ENCODE measurements around the gene CST3. TPM values are rescaled to one million over a fixed set of nuclear protein-coding genes. Genes with fewer than 3 reads are reported as not detected.
"Not testable (repeated sequence)": the region's sequence is repeated elsewhere in the genome, so short reads cannot be mapped to it uniquely, and the experiment has no call there.

CST3 gene
- total RNA-seq, 1 experiment from 2014 or later = 777 TPM

- no peaks in the 10 kb centered on the region for H3K36me3 ChIP-seq (ENCODE audit: control insufficient read depth, insufficient read depth, low read length)
- BruUV-seq (replicated peaks) = no TSS peak
- H3K9me3 Mint-ChIP-seq (ENCODE audit: unreplicated experiment) = no peaks in the 10 kb centered on the region
- H3K4me3 ChIP-seq (ENCODE audit: low read depth, low read length) = no peak overlapping the region
- peaks cover 18% of the 10 kb centered on the region for H3K4me1 ChIP-seq
- intact Hi-C loops (cut with micrococcal nuclease; ENCODE audit: unreplicated experiment) = no loop called here
- H3K27ac Mint-ChIP-seq (ENCODE audit: unreplicated experiment) = no peak overlapping the region
- no peaks in the 10 kb centered on the region for H3K27me3 Mint-ChIP-seq (ENCODE audit: insufficient read depth, unreplicated experiment)
- TF ChIP-seq, protein P1, sequence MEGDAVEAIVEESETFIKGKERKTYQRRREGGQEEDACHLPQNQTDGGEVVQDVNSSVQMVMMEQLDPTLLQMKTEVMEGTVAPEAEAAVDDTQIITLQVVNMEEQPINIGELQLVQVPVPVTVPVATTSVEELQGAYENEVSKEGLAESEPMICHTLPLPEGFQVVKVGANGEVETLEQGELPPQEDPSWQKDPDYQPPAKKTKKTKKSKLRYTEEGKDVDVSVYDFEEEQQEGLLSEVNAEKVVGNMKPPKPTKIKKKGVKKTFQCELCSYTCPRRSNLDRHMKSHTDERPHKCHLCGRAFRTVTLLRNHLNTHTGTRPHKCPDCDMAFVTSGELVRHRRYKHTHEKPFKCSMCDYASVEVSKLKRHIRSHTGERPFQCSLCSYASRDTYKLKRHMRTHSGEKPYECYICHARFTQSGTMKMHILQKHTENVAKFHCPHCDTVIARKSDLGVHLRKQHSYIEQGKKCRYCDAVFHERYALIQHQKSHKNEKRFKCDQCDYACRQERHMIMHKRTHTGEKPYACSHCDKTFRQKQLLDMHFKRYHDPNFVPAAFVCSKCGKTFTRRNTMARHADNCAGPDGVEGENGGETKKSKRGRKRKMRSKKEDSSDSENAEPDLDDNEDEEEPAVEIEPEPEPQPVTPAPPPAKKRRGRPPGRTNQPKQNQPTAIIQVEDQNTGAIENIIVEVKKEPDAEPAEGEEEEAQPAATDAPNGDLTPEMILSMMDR (IDR thresholded peaks at IDR 0.05; ENCODE audit: insufficient read depth in 1 of 2, low read depth in 1 of 2, low read length in 1 of 2, severe bottlenecking in 1 of 2, unreplicated experiment in 1 of 2) = no peak
- no peak for DNase-seq
- peaks cover 3% of the 10 kb centered on the region for H3K36me3 Mint-ChIP-seq (ENCODE audit: insufficient read depth, unreplicated experiment)
- H3K9me3 ChIP-seq = no peaks in the 10 kb centered on the region
- ChIA-PET POLR2A (no interaction called here), CTCF (no interaction called here)
- H3K4me3 Mint-ChIP-seq (ENCODE audit: unreplicated experiment) = no peak overlapping the region
- H3K27me3 ChIP-seq (replicated peaks; ENCODE audit: control insufficient read depth, insufficient read depth, low read length) = no peaks in the 10 kb centered on the region
- peaks cover 25% of the 10 kb centered on the region for H3K4me1 Mint-ChIP-seq (ENCODE audit: low read depth, unreplicated experiment)
Measured at GRCh38 chr20:23623666-23624323, 14.0 kb downstream of the CST3 start.

DNA sequence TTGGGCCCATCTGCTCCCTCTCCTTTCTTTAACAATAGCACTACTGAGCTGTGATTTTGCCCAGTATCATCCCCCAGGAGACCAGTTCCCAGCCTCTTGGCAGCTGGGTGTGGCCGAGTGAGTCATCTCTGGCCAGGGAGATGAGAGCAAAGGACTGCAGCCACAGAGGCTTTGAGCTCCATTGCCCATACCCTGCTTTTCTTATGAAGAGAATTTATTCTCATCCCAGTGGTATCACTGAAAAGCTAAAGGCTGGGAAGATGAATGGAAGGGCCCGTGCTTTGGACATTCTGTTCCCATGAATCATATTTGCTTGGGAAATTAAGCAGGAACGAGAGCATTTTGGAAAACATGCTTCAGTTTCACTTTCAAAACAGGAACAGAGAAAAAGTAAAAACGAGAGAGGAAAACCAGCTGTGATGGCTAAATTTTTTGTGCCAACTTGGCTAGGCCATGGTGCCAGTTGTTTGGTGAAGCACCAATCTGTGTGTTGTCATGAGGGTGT is 14.9 kb downstream of the CST3 start:
- Histone ChIP-seq H3K4me1 (peaks cover 17% of the 10 kb centered on the region), H3K9me3 (no peaks in the 10 kb centered on the region), H3K27me3 (replicated peaks; ENCODE audit: control insufficient read depth, insufficient read depth, low read length) (no peaks in the 10 kb centered on the region), H3K4me3 (ENCODE audit: low read depth, low read length) (no peak overlapping the region), H3K36me3 (ENCODE audit: control insufficient read depth, insufficient read depth, low read length) (no peaks in the 10 kb centered on the region)
- Mint-ChIP-seq H3K27ac (ENCODE audit: unreplicated experiment) (peak overlapping the region; percentile 58), H3K27me3 (ENCODE audit: insufficient read depth, unreplicated experiment) (no peaks in the 10 kb centered on the region), H3K36me3 (ENCODE audit: insufficient read depth, unreplicated experiment) (no peaks in the 10 kb centered on the region), H3K4me3 (ENCODE audit: unreplicated experiment) (peak overlapping the region; percentile 58), H3K4me1 (ENCODE audit: low read depth, unreplicated experiment) (peaks cover 25% of the 10 kb centered on the region), H3K9me3 (ENCODE audit: unreplicated experiment) (no peaks in the 10 kb centered on the region)
- intact Hi-C loops (cut with micrococcal nuclease; ENCODE audit: unreplicated experiment) = no loop called here
- CTCF ChIA-PET = interaction anchor here (0.6 to 1.0 kb wide), 2 partner anchors 16 to 272 kb away, joined by 3 to 4 read pairs; no protein-coding TSS in a partner anchor
- POLR2A ChIA-PET = no interaction called here
- no TSS peak for BruUV-seq (replicated peaks)
- TF ChIP-seq, protein P1 (IDR thresholded peaks at IDR 0.05; ENCODE audit: insufficient read depth in 1 of 2, low read depth in 1 of 2, low read length in 1 of 2, severe bottlenecking in 1 of 2, unreplicated experiment in 1 of 2) = no peak
- no peak for DNase-seq

DNA sequence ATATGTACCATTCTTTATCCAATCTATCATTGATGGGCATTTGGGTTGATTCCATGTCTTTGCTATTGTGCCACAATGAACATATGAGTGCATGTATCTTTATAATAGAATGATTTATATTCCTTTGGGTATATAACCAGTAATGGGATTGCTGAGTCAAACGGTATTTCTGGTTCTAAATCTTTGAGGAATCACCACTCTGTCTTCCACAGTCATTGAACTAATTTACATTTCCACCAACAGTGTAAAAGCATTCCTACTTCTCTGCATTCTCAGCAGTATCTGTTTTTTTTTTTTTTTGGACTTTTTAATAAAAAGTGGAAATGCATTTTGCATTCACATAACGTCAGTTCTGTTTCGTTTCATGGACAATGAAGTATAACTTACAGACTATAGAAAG is 15.4 kb downstream of the CST3 start:
- H3K36me3 Mint-ChIP-seq (ENCODE audit: insufficient read depth, unreplicated experiment); H3K36me3 ChIP-seq (ENCODE audit: control insufficient read depth, insufficient read depth, low read length); H3K4me3 Mint-ChIP-seq (ENCODE audit: unreplicated experiment); H3K9me3 Mint-ChIP-seq (ENCODE audit: unreplicated experiment); H3K27me3 ChIP-seq (replicated peaks; ENCODE audit: control insufficient read depth, insufficient read depth, low read length); POLR2A ChIA-PET; BruUV-seq (replicated peaks); H3K4me3 ChIP-seq (ENCODE audit: low read depth, low read length); H3K9me3 ChIP-seq; intact Hi-C loops (cut with micrococcal nuclease; ENCODE audit: unreplicated experiment); DNase-seq; H3K27me3 Mint-ChIP-seq (ENCODE audit: insufficient read depth, unreplicated experiment); H3K27ac Mint-ChIP-seq (ENCODE audit: unreplicated experiment): not testable (repeated sequence)
- peaks cover 17% of the 10 kb centered on the region for H3K4me1 ChIP-seq
- CTCF ChIA-PET = interaction anchor here (0.6 to 1.0 kb wide), 2 partner anchors 15 to 271 kb away, joined by 3 to 4 read pairs; no protein-coding TSS in a partner anchor
- peaks cover 25% of the 10 kb centered on the region for H3K4me1 Mint-ChIP-seq (ENCODE audit: low read depth, unreplicated experiment)

DNA sequence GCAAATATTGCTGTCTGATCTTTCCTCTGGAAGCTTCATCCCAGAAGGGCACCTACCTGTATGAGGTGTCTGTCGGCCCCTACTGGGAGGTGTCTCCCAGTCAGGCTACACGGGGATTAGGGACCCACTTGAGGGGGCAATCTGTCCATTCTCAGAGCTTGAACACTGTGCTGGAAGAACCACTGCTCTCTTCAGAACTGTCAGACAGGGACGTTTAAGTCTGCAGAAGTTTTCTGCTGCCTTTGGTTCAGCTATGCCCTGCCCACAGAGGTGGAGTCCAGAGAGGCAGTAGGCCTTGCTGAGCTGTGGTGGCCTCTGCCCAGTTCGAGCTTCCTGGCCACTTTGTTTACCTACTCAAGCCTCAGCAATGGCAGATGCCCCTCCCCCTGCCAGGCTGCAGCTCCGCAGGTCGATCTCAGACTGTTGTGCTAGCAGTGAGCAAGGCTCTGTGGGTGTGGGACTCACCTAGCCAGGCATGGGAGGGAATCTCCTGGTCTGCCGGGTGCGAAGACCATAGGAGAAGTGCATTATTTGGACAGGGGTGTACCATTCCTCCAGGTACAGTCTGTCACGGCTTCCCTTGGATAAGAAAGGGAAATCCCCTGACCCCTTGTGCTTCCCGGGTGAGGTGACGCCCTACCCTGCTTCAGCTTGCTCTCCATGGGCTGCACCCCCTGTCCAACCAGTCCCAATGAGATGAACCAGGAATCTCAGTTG is 16.9 kb downstream of the CST3 start:
- intact Hi-C loops (cut with micrococcal nuclease; ENCODE audit: unreplicated experiment); H3K4me3 Mint-ChIP-seq (ENCODE audit: unreplicated experiment); H3K27ac Mint-ChIP-seq (ENCODE audit: unreplicated experiment); CTCF ChIA-PET; H3K27me3 Mint-ChIP-seq (ENCODE audit: insufficient read depth, unreplicated experiment); BruUV-seq (replicated peaks); H3K4me1 ChIP-seq; DNase-seq; H3K9me3 ChIP-seq; H3K36me3 Mint-ChIP-seq (ENCODE audit: insufficient read depth, unreplicated experiment); H3K27me3 ChIP-seq (replicated peaks; ENCODE audit: control insufficient read depth, insufficient read depth, low read length); POLR2A ChIA-PET; H3K36me3 ChIP-seq (ENCODE audit: control insufficient read depth, insufficient read depth, low read length); H3K9me3 Mint-ChIP-seq (ENCODE audit: unreplicated experiment); H3K4me3 ChIP-seq (ENCODE audit: low read depth, low read length): not testable (repeated sequence)
- peaks cover 18% of the 10 kb centered on the region for H3K4me1 Mint-ChIP-seq (ENCODE audit: low read depth, unreplicated experiment)

Data from Caco-2 (cell line).